ENCODE measurements around the gene DHRS4L2.
"Not testable (repeated sequence)": the region's sequence is repeated elsewhere in the genome, so short reads cannot be mapped to it uniquely, and the experiment has no call there.

The DHRS4L2 gene

DNA sequence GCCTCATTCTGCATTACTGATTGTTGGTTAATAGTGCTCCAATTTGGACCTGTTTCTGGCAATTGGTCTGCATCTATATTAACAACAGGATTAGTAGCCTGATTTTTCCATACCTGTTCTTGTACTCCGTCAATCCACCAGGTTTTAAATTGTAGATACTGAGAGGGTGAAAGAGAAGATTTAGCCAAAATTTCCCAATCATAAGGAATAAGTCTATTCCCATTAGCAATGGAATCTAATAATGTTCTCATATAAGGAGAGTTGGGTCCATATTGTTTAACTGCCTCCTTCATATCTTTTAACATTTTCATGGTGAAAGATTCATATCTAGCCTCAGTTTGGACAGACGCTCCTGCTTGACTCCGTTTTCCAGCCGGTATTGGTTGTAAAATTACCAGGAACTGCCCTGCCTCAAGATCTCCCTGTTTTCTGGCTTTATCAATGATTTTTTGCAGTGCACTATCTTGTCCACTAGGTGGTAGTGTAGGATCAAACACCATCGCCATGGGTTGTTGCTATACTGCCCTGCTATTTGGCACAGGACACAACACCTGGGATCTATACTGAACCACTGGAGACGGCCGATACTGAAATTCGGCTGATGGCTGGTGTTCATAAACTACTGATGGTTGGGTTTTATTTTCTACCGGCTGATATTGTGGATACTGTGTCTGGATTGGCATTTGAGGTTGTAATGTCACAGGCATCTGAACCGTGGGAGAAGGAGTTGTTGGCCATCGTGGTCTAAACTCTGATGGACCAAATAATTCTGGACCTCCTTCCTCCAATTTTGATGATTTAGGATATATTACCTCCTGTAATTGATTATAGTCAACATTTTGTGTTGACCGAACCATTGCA, 25.2 kb downstream of the DHRS4L2 start:
- peak in 27 of 56 donors; percentile 6 to 59 (median 28) for DNase-seq

DNA sequence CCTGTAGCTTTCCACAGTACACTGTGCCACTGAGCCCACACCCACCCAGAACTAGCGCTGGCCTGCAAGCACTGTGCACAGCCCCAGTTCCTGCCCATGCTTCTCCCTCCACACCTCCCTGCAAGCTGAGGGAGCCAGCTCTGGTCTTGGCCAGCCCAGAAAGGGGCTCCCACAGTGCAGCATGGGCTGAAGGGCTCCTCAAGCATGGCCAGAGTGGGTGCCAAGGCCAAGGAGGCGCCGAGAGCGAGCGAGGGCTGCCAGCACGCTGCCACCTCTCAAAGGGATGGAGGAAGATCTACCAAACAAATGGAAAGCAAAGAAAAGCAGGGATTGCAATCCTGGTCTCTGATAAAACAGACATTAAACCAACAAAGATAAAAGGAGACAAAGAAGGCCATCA, 27.0 kb downstream of the DHRS4L2 start:
- DNase-seq: not testable (repeated sequence)

- DNase-seq: not testable (repeated sequence)
Measured at GRCh38 chr14:24018978-24019377, 30.2 kb downstream of the DHRS4L2 start.

- not testable (repeated sequence) for DNase-seq
Measured at GRCh38 chr14:24019944-24020343, 31.2 kb downstream of the DHRS4L2 start.

DNA sequence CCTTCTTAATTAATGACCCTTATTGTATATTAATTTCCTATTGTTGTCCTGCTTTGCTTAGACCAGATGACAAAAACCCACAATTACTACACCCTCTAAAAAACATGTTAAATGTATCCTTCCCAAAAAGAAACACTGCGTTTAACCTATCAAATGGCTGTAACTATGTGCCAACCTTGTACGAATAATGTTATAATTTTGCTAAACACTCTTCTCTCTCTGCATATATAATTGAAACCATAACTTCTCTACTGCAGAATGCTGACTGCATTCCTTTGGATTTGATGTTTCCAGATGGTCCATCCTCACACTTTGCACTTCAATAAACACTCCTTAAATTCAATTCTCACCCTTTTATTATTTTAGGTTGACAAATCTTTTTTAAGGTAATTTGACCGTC, 31.8 kb downstream of the DHRS4L2 start:
- not testable (repeated sequence) for DNase-seq

DNA sequence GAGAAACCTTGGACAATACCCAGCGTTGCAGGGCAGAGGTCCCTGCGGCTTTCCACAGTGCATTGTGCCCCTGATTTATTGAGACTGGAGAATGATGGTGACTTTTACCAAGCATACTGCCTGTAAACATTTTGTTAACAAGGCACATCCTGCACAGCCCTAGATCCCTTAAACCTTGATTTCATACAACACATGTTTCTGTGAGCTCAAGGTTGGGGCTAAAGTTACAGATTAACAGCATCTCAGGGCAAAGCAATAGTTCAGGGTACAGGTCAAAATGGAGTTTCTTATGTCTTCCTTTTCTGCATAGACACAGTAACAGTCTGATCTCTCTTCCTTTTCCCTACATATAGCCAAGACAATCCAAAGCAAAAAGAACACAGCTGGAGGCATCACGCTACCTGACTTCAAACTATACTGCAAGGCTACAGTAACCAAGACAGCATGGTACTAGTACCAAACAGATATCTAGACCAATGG, 36.2 kb downstream of the DHRS4L2 start:
- not testable (repeated sequence) for DNase-seq

GRCh38 chr14:24029687-24030086, 41.0 kb downstream of the DHRS4L2 start:
- not testable (repeated sequence) for DNase-seq

GRCh38 chr14:24031331-24031730, 42.6 kb downstream of the DHRS4L2 start:
- DNase-seq: not testable (repeated sequence)

GRCh38 chr14:24032727-24033418, 44.1 kb downstream of the DHRS4L2 start:
- peak in 7 of 56 donors; percentile 10 to 53 (median 29) for DNase-seq

DNA sequence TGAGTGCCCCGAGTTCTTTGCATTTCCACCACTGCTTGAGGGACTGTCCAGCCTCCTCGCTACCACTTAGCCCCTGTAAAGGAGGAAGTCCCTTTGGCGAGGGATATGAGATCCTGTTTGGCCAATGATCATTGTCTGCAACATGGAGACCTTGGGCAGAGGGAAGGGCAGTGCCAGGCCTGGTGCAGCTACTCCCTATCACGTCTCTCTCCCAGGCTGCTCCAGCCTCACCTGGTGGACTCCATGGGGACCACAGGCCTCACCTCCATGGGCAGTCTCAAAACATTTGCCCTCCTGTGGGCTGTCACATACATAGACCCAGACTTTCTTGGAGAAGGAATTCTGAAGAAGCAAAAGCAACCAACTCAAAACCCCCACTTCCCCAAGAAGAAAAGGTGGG, 47.0 kb downstream of the DHRS4L2 start:
- DNase-seq: not testable (repeated sequence)

DNA sequence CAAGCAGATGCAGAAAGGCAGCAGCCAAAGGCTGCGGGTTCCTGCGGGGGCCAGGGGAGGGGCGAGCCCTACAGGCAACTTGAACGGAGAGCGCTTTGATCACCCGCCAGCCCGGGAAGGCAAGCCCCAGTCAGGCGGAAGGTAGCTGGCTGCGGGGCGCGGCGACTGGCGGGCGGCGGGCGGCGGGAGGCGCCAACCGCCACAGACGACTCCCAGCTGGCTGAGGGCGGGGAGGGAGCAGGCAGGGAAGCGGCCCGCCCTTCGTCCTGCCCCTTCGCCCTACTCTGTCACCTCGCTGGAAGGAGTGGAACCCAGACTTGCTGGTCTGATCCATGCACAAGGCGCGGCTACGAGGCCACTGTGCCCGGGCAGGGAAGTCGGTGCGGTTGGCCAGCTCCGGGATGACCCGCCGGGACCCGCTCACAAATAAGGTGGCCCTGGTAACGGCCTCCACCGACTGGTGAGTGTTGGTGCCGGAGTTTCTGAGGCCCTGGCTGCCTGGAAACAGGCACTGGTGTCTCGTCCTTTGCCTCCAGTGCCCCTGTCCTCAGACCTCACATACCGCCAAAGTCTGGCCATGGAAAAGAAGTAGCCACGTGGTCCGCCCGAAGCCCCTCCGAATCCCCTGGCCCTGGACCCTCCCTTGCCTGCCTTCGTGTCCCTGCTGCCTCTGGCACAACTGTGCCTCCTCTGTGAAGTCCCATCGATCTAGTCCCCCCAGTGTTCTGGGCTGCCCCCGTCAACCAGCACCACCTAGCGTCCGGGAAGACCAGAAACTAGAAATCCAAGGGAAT, 47.6 kb downstream of the DHRS4L2 start:
- DNase-seq: peak in 51 of 56 donors; percentile 29 to 87 (median 73)

GRCh38 chr14:24036963-24037657, 48.4 kb downstream of the DHRS4L2 start:
- not testable (repeated sequence) for DNase-seq

DNA sequence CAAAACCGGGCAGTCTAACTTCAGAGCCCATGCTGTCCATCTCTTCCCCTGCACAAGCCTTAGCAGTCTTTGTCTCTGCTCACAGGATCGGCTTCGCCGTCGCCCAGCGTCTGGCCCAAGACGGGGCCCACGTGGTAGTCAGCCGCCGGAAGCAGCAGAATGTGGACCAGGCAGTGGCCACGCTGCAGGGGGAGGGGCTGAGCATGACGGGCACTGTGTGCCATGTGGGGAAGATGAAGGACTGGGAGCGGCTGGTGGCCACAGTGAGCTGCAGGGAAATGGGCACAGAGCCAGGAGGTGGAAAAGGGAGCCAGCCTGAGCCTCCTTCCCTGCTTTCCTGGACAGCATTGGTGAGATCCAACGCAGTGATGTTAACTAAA, 48.9 kb downstream of the DHRS4L2 start:
- peak in 2 of 56 donors; percentile 14 to 17 for DNase-seq

- no peak for DNase-seq
Measured at GRCh38 chr14:24038686-24039085, 50.0 kb downstream of the DHRS4L2 start.

GRCh38 chr14:24040692-24041091, 52.0 kb downstream of the DHRS4L2 start:
- DNase-seq: no peak

DNA sequence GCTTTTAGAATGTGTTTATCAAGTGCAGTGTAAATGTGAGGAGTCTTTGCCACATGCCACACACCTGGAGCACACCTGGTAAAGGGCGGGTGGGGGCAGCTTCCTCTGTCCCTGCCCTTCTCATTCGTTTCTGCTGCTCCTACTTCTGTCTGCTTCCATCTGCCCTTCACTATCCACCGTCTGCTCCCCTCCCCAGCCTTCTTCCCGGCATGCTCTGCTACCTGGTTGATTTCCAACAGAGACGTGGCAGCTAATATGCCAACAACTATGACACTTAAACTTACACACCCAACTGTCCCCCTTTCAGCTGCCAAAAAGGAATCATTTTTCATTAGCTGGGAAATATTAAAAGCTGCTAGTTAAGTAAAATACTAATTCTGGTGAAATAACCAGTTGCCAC, 54.0 kb downstream of the DHRS4L2 start:
- no peak for DNase-seq

GRCh38 chr14:24049002-24049401, 60.3 kb downstream of the DHRS4L2 start:
- not testable (repeated sequence) for DNase-seq

GRCh38 chr14:24050753-24051152, 62.0 kb downstream of the DHRS4L2 start:
- DNase-seq: not testable (repeated sequence)

DNA sequence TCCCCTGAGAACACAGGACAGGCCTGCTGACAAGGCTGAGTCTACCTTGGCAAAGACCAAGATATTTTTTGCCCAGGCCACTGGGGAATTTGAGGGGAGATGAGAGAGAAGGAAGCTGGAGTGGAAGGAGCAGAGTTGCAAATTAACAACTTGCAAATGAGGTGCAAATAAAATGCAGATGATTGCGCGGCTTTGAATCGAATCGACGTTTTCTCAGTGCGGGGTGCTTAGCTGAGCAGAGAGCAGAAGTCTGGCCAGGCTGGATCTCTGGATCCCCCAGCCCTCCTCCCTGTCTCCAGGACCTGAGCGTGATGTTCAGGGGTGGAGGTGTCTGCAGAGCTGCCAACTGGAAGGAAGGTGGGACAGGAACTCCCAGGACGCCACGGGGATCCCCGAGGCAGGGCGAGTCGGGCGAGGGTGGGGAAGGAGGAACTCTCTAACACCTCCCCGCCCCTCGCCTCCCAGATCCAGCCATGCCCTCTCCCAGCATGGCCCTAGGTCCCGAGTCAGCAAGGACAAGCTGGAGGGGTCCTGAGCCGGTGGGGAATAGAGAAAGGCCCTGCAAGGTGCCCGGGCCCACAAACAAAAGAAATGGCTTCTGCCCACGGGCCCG, 62.6 kb downstream of the DHRS4L2 start:
- peak in 26 of 56 donors; percentile 42 to 77 (median 61) for DNase-seq
